PFSK-1 (cell line): ENCODE results near the gene RAB13.

ENCODE experiments used
- FOXP2 ChIP-seq: optimal IDR thresholded peaks from 2 replicates; pipeline ENCODE3; 2011; ENCODE audit warnings: borderline replicate concordance, control low read depth, inconsistent platforms; ENCODE audit not compliant: insufficient read depth; ENCODE audit errors: extremely low read length, extremely low read depth
- POLR2AphosphoS5 ChIP-seq: IDR thresholded peaks from 2 replicates; pipeline ENCODE4 v1.6.1; 2012; ENCODE audit warnings: low read depth, mild to moderate bottlenecking, control low read depth, low read length, moderate library complexity
- SIN3A ChIP-seq: IDR thresholded peaks from 2 replicates; pipeline ENCODE4 v1.6.1; 2012; ENCODE audit warnings: mild to moderate bottlenecking, low read length, moderate library complexity, borderline replicate concordance; ENCODE audit not compliant: insufficient read depth
- TAF1 ChIP-seq: IDR thresholded peaks from 2 replicates; pipeline ENCODE4 v1.6.1; 2012; ENCODE audit warnings: low read length, control low read depth, borderline replicate concordance; ENCODE audit not compliant: insufficient read depth
- TF ChIP-seq, protein P1 (sequence below), 2 experiments: IDR thresholded peaks; 2 replicates each; pipeline versions ENCODE4 v1.6.1 to v1.8.0; 2011 to 2012; ENCODE audit warnings: low read depth in 2 of 2, low read length in 2 of 2, control low read depth in 1 of 2, inconsistent platforms in 1 of 2, mild to moderate bottlenecking in 1 of 2, moderate library complexity in 1 of 2; ENCODE audit not compliant: insufficient read depth in 1 of 2

DNA sequence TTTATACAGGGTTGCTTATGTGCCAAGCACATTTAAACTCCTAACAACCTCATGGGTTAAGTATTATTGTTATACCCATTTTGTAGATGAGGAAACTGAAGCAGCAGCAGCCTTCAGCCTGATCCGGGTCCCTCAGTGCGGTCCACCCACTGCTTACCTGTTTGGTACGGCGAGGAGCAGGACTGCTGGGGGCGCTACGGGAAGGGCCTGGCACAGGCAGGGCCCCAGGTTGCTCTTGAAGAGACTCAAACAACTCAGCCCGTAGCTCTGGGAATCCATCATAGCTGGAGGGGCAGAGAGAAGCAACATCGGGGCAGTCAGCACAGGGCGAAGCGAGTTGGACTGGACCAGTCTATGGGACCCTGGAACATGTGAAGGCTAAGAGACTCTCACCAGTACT, 48.8 kb downstream of the RAB13 start:
- TF ChIP-seq TAF1: no peak
- TF ChIP-seq, protein P1, sequence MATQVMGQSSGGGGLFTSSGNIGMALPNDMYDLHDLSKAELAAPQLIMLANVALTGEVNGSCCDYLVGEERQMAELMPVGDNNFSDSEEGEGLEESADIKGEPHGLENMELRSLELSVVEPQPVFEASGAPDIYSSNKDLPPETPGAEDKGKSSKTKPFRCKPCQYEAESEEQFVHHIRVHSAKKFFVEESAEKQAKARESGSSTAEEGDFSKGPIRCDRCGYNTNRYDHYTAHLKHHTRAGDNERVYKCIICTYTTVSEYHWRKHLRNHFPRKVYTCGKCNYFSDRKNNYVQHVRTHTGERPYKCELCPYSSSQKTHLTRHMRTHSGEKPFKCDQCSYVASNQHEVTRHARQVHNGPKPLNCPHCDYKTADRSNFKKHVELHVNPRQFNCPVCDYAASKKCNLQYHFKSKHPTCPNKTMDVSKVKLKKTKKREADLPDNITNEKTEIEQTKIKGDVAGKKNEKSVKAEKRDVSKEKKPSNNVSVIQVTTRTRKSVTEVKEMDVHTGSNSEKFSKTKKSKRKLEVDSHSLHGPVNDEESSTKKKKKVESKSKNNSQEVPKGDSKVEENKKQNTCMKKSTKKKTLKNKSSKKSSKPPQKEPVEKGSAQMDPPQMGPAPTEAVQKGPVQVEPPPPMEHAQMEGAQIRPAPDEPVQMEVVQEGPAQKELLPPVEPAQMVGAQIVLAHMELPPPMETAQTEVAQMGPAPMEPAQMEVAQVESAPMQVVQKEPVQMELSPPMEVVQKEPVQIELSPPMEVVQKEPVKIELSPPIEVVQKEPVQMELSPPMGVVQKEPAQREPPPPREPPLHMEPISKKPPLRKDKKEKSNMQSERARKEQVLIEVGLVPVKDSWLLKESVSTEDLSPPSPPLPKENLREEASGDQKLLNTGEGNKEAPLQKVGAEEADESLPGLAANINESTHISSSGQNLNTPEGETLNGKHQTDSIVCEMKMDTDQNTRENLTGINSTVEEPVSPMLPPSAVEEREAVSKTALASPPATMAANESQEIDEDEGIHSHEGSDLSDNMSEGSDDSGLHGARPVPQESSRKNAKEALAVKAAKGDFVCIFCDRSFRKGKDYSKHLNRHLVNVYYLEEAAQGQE (IDR thresholded peaks at IDR 0.05; ENCODE audit: insufficient read depth in 1 of 2, low read depth in 2 of 2, low read length in 2 of 2): no peak
- no peak for TF ChIP-seq SIN3A
- TF ChIP-seq POLR2AphosphoS5: no peak
- TF ChIP-seq FOXP2: no peak
